ENCODE results near the gene TUBB1.

The TUBB1 gene

GRCh38 chr20:59042151-59042795 is 23.0 kb downstream of the TUBB1 start, which contains the start of gene PRELID3B:
TSS of gene PRELID3B (minus strand) at chr20:59042786. CDS start at chr20:59042730, 56 bp downstream.
- DNase-seq, result no peak
- peak within 1 kb of the TSS; percentile 79 for H3K4me3 ChIP-seq (ENCODE audit: low read depth, low read length)
- H3K36me3 ChIP-seq, result peaks cover 26% of the 10 kb centered on the region
- H3K4me1 ChIP-seq, result peaks cover 9% of the 10 kb centered on the region
- H3K27me3 ChIP-seq, result no peaks in the 10 kb centered on the region
- H3K9me3 ChIP-seq, result no peaks in the 10 kb centered on the region
- TF ChIP-seq CTCF (IDR thresholded peaks at IDR 0.05; ENCODE audit: low read depth, low read length), result no peak

- Histone ChIP-seq H3K27me3 (no peaks in the 10 kb centered on the region), H3K4me3 (ENCODE audit: low read depth, low read length) (peak overlapping the region; percentile 79), H3K4me1 (peaks cover 5% of the 10 kb centered on the region), H3K36me3 (peaks cover 18% of the 10 kb centered on the region), H3K9me3 (no peaks in the 10 kb centered on the region)
- DNase-seq, result peak; percentile 95
- no peak for TF ChIP-seq CTCF (IDR thresholded peaks at IDR 0.05; ENCODE audit: low read depth, low read length)
These were observed 23.8 kb downstream of the TUBB1 start for GRCh38 chr20:59042796-59043631.

GRCh38 chr20:59043698-59044097 is 24.5 kb downstream of the TUBB1 start:
- no peaks in the 10 kb centered on the region for H3K27me3 ChIP-seq
- H3K4me3 ChIP-seq (ENCODE audit: low read depth, low read length), result no peak overlapping the region
- H3K9me3 ChIP-seq, result no peaks in the 10 kb centered on the region
- TF ChIP-seq CTCF (IDR thresholded peaks at IDR 0.05; ENCODE audit: low read depth, low read length), result no peak
- no peak for DNase-seq
- H3K36me3 ChIP-seq, result peaks cover 16% of the 10 kb centered on the region
- H3K4me1 ChIP-seq, result peaks cover 3% of the 10 kb centered on the region

- TF ChIP-seq CTCF (IDR thresholded peaks at IDR 0.05; ENCODE audit: low read depth, low read length), result no peak
- Histone ChIP-seq H3K4me1 (peaks cover 3% of the 10 kb centered on the region), H3K9me3 (no peaks in the 10 kb centered on the region), H3K36me3 (peaks cover 16% of the 10 kb centered on the region), H3K27me3 (no peaks in the 10 kb centered on the region), H3K4me3 (ENCODE audit: low read depth, low read length) (no peak overlapping the region)
- DNase-seq, result no peak
These were observed 25.1 kb downstream of the TUBB1 start for GRCh38 chr20:59044295-59044694.

- TF ChIP-seq CTCF (IDR thresholded peaks at IDR 0.05; ENCODE audit: low read depth, low read length), result no peak
- DNase-seq, result no peak
- Histone ChIP-seq H3K27me3 (no peaks in the 10 kb centered on the region), H3K9me3 (no peaks in the 10 kb centered on the region), H3K36me3 (peaks cover 16% of the 10 kb centered on the region), H3K4me3 (ENCODE audit: low read depth, low read length) (no peak overlapping the region), H3K4me1 (peaks cover 3% of the 10 kb centered on the region; the same call in 1 of the 2 replicates)
These were observed 25.6 kb downstream of the TUBB1 start for GRCh38 chr20:59044796-59045195.

- Histone ChIP-seq H3K4me1 (peaks cover 3% of the 10 kb centered on the region; the same call in 1 of the 2 replicates), H3K36me3 (no peaks in the 10 kb centered on the region), H3K9me3 (no peaks in the 10 kb centered on the region), H3K4me3 (ENCODE audit: low read depth, low read length) (no peak overlapping the region), H3K27me3 (no peaks in the 10 kb centered on the region)
- DNase-seq, result no peak
- no peak for TF ChIP-seq CTCF (IDR thresholded peaks at IDR 0.05; ENCODE audit: low read depth, low read length)
These were observed 27.6 kb downstream of the TUBB1 start for GRCh38 chr20:59046862-59047261.

All from BE2C (cell line).